CD14-positive monocyte (primary cell): ENCODE measurements around the gene GAREM1. TPM values are rescaled to one million over a fixed set of nuclear protein-coding genes. Genes with fewer than 3 reads are reported as not detected.

ENCODE experiments used
- DNase-seq, 3 donors: peaks; one replicate each; pipeline ENCODE4 v3.0.0-alpha.2; 2011 to 2022
- H2AFZ ChIP-seq: 2 replicates; pipeline ENCODE4 v1.6.0; 2012; ENCODE audit warnings: mild to moderate bottlenecking, low read depth, low read length, inconsistent platforms; ENCODE audit not compliant: insufficient read depth, poor library complexity, severe bottlenecking
- H3K27ac ChIP-seq, 2 donors: 1 replicate in 1 of 2; 2 replicates in 1 of 2; pipeline ENCODE4 v1.5.1; 2012 to 2013; ENCODE audit warnings: low read length in 2 of 2, control low read depth in 1 of 2, inconsistent platforms in 1 of 2, low read depth in 1 of 2, mild to moderate bottlenecking in 1 of 2
- H3K27me3 ChIP-seq, 2 donors: one replicate each; pipeline versions ENCODE4 v1.6.0 to v1.6.1; 2011 to 2013; ENCODE audit warnings: low read length in 2 of 2; ENCODE audit not compliant: control insufficient read depth in 2 of 2, insufficient read depth in 2 of 2
- H3K36me3 ChIP-seq, 2 donors: replicated peaks in 1 of 2; 1 replicate in 1 of 2; 2 replicates in 1 of 2; pipeline versions ENCODE4 v1.5.1 to v1.6.1; 2012 to 2013; ENCODE audit warnings: low read length in 2 of 2, control low read depth in 1 of 2, inconsistent platforms in 1 of 2, mild to moderate bottlenecking in 1 of 2; ENCODE audit not compliant: insufficient read depth in 2 of 2, control insufficient read depth in 1 of 2
- H3K4me1 ChIP-seq, 2 donors: 1 replicate in 1 of 2; 2 replicates in 1 of 2; pipeline versions ENCODE4 v1.5.1 to v1.6.1; 2012 to 2013; ENCODE audit warnings: low read length in 2 of 2, control low read depth in 1 of 2, inconsistent platforms in 1 of 2, mild to moderate bottlenecking in 1 of 2, moderate library complexity in 1 of 2; ENCODE audit not compliant: insufficient read depth in 2 of 2, control insufficient read depth in 1 of 2
- H3K4me2 ChIP-seq: replicated peaks from 2 replicates; pipeline ENCODE3; 2012; ENCODE audit warnings: low read length, moderate library complexity, mild to moderate bottlenecking; ENCODE audit not compliant: poor library complexity, severe bottlenecking; ENCODE audit errors: extremely low read depth
- H3K4me3 ChIP-seq, 3 experiments: fragments of 200-600 bp in 1 of 3; sonication (generic) in 1 of 3; replicated peaks in 1 of 3; 1 replicate in 2 of 3; 2 replicates in 1 of 3; pipeline ENCODE4 v1.5.1; 2011 to 2013; ENCODE audit warnings: low read length in 3 of 3, mild to moderate bottlenecking in 3 of 3, control low read depth in 2 of 3, low read depth in 2 of 3, inconsistent platforms in 1 of 3, moderate library complexity in 1 of 3
- H3K79me2 ChIP-seq: 2 replicates; pipeline ENCODE4 v1.6.0; 2012; ENCODE audit warnings: mild to moderate bottlenecking, control low read depth, inconsistent platforms, low read length, moderate library complexity; ENCODE audit not compliant: insufficient read depth
- H3K9ac ChIP-seq: 2 replicates; pipeline ENCODE4 v1.6.0; 2017; ENCODE audit warnings: low read length, mild to moderate bottlenecking; ENCODE audit not compliant: insufficient read depth, poor library complexity, severe bottlenecking
- H3K9me3 ChIP-seq, 2 donors: replicated peaks in 1 of 2; 1 replicate in 1 of 2; 2 replicates in 1 of 2; pipeline versions ENCODE4 v1.5.1 to v1.6.1; 2012 to 2013; ENCODE audit warnings: low read length in 2 of 2, control low read depth in 1 of 2; ENCODE audit not compliant: control insufficient read depth in 1 of 2, insufficient read depth in 1 of 2
- H4K20me1 ChIP-seq: 2 replicates; pipeline ENCODE4 v1.6.0; 2012; ENCODE audit warnings: mild to moderate bottlenecking, low read length, control low read depth, moderate library complexity; ENCODE audit not compliant: insufficient read depth
- H3K27ac Mint-ChIP-seq, 7 donors: one replicate each; pipeline ENCODE4 v1.8.0; 2020; ENCODE audit warnings: mild to moderate bottlenecking in 7 of 7, mixed read lengths in 7 of 7, moderate library complexity in 6 of 7, inconsistent platforms in 2 of 7
- H3K27me3 Mint-ChIP-seq, 3 donors: one replicate each; pipeline ENCODE4 v1.8.0; 2021 to 2022; ENCODE audit warnings: low read depth in 3 of 3, mild to moderate bottlenecking in 3 of 3, mixed read lengths in 3 of 3, moderate library complexity in 3 of 3, inconsistent platforms in 1 of 3
- H3K36me3 Mint-ChIP-seq, 2 donors: one replicate each; pipeline ENCODE4 v1.8.0; 2020; ENCODE audit warnings: mixed read lengths in 2 of 2, inconsistent platforms in 1 of 2, mild to moderate bottlenecking in 1 of 2
- H3K4me1 Mint-ChIP-seq: one replicate; pipeline ENCODE4 v1.8.0; 2020; ENCODE audit warnings: mild to moderate bottlenecking, mixed read lengths
- H3K4me3 Mint-ChIP-seq, 2 donors: one replicate each; pipeline ENCODE4 v1.8.0; 2020; ENCODE audit warnings: mild to moderate bottlenecking in 2 of 2, mixed read lengths in 2 of 2, moderate library complexity in 1 of 2
- H3K9me3 Mint-ChIP-seq, 7 donors: one replicate each; pipeline ENCODE4 v1.8.0; 2020 to 2022; ENCODE audit warnings: mixed read lengths in 7 of 7, mild to moderate bottlenecking in 6 of 7, moderate library complexity in 6 of 7, inconsistent platforms in 2 of 7
- CTCF ChIP-seq: fragments of 200-600 bp; IDR thresholded peaks from one replicate; pipeline ENCODE4 v1.8.0; 2022; ENCODE audit warnings: antibody characterized with exemption, mild to moderate bottlenecking
- WGBS: methylation state at CpG from one replicate; pipeline ENCODE4 v1.1.5; 2013; ENCODE audit warnings: missing lambda C conversion rate; ENCODE audit not compliant: insufficient coverage; 5-methylcytosine and 5-hydroxymethylcytosine counted together
- intact Hi-C, 2 donors: fragments of 100-400 bp; cut with micrococcal nuclease; formaldehyde crosslinking; loops; one replicate each; pipeline versions ENCODE4 v1.15.0 to v1.15.1; 2023
- polyA plus RNA-seq, 3 donors: library from polyadenylated mRNA; depleted of rRNA in 1 of 3; unstranded in 2 of 3; stranded (reverse) in 1 of 3; fragments of 300-500 nt in 2 of 3; fragments of >200 nt in 1 of 3; fragmentation: Illumina TruSeq in 2 of 3; gene quantifications; 1 replicate in 2 of 3; 2 replicates in 1 of 3; pipeline ENCODE4 v1.2.3, GENCODE V29; 2012 to 2021

Gene GAREM1
- polyA plus RNA-seq, 3 donors: 0.24 TPM; not detected in 2

GRCh38 chr18:32286749-32287148 lies 183.9 kb downstream of the GAREM1 start:
- no peaks in the 10 kb centered on the region for H3K36me3 Mint-ChIP-seq
- no peak overlapping the region for H3K27ac Mint-ChIP-seq
- Histone ChIP-seq H3K27ac (no peak overlapping the region), H3K9me3 (no peaks in the 10 kb centered on the region), H3K4me1 (no peaks in the 10 kb centered on the region), H2AFZ (no peak overlapping the region), H3K4me3 (no peak overlapping the region), H3K4me2 (no peak overlapping the region), H3K79me2 (no peaks in the 10 kb centered on the region), H3K9ac (no peak overlapping the region), H4K20me1 (no peaks in the 10 kb centered on the region), H3K36me3 (no peaks in the 10 kb centered on the region), H3K27me3 (no peaks in the 10 kb centered on the region)
- peaks cover 2 to 15% (median 5%) of the 10 kb centered on the region in 3 donors for H3K27me3 Mint-ChIP-seq
- peaks cover 0 to 2% (median 0%) of the 10 kb centered on the region in 7 donors for H3K9me3 Mint-ChIP-seq
- WGBS: 100% methylated on average over 3 of the region's 5 CpGs
- no peak for DNase-seq
- no peaks in the 10 kb centered on the region for H3K4me1 Mint-ChIP-seq
- TF ChIP-seq CTCF: no peak
- intact Hi-C loops: no loop called here
- no peak overlapping the region for H3K4me3 Mint-ChIP-seq

GRCh38 chr18:32284284-32284683 lies 186.4 kb downstream of the GAREM1 start:
- no peak for DNase-seq
- Histone ChIP-seq H4K20me1 (no peaks in the 10 kb centered on the region), H3K4me2 (no peak overlapping the region), H3K4me3 (no peak overlapping the region), H3K27me3 (no peaks in the 10 kb centered on the region), H2AFZ (no peak overlapping the region), H3K9me3 (no peaks in the 10 kb centered on the region), H3K4me1 (no peaks in the 10 kb centered on the region), H3K9ac (no peak overlapping the region), H3K79me2 (no peaks in the 10 kb centered on the region), H3K36me3 (no peaks in the 10 kb centered on the region), H3K27ac (no peak overlapping the region)
- H3K36me3 Mint-ChIP-seq: no peaks in the 10 kb centered on the region
- intact Hi-C loops: no loop called here
- H3K4me3 Mint-ChIP-seq: no peak overlapping the region
- no peaks in the 10 kb centered on the region for H3K4me1 Mint-ChIP-seq
- no peak overlapping the region for H3K27ac Mint-ChIP-seq
- H3K27me3 Mint-ChIP-seq: peaks cover 2 to 15% (median 5%) of the 10 kb centered on the region in 3 donors
- no peaks in the 10 kb centered on the region for H3K9me3 Mint-ChIP-seq
- TF ChIP-seq CTCF: no peak
- WGBS: no CpG with 5 or more reads among the region's 1 CpG
